OCI-LY3 (cell line): ENCODE results near the gene OSBPL2.

ENCODE experiments used
- H2AFZ ChIP-seq: fragments of 200-600, 300-600 bp; shearing (Covaris generic); 2 replicates; pipeline ENCODE4 v1.6.0; 2014; ENCODE audit warnings: antibody characterized with exemption, low read depth, low read length
- H3K27ac ChIP-seq: fragments of 200-600, 300-600 bp; sonication (generic); 2 replicates; pipeline ENCODE4 v1.5.1; 2014; ENCODE audit warnings: mild to moderate bottlenecking, low read length, moderate library complexity, mixed read lengths
- H3K27me3 ChIP-seq: fragments of 200-600, 300-600 bp; sonication (generic); 2 replicates; pipeline ENCODE4 v1.6.1; 2014; ENCODE audit warnings: low read depth, low read length, mixed read lengths
- H3K36me3 ChIP-seq: fragments of 200-600, 300-600 bp; sonication (generic); replicated peaks from 2 replicates; pipeline ENCODE3; 2014; ENCODE audit warnings: low read depth, low read length, mixed read lengths
- H3K4me1 ChIP-seq: fragments of 300-600, 200-600 bp; sonication (generic); 2 replicates; pipeline ENCODE4 v1.6.1; 2014; ENCODE audit warnings: low read length, mixed read lengths
- H3K4me2 ChIP-seq: fragments of 200-600, 300-600 bp; sonication (generic); 2 replicates; pipeline ENCODE4 v1.6.1; 2014; ENCODE audit warnings: low read length, mixed read lengths
- H3K4me3 ChIP-seq: fragments of 300-600, 200-600 bp; sonication (generic); 2 replicates; pipeline ENCODE4 v1.5.1; 2014; ENCODE audit warnings: antibody characterized with exemption, mild to moderate bottlenecking, low read length, moderate library complexity
- H3K79me2 ChIP-seq: fragments of 300-600, 200-600 bp; shearing (Covaris generic); 2 replicates; pipeline ENCODE4 v1.6.1; 2014; ENCODE audit warnings: mild to moderate bottlenecking, low read length, mixed read lengths
- H3K9ac ChIP-seq: fragments of 300-600, 200-600 bp; shearing (Covaris generic); 2 replicates; pipeline ENCODE4 v1.6.0; 2014; ENCODE audit warnings: mild to moderate bottlenecking, low read length, moderate library complexity
- H3K9me3 ChIP-seq: fragments of 200-600, 300-600 bp; shearing (Covaris generic); 2 replicates; pipeline ENCODE4 v1.6.1; 2014; ENCODE audit warnings: low read length, mixed read lengths; ENCODE audit not compliant: insufficient read depth
- H4K20me1 ChIP-seq: fragments of 200-600, 300-600 bp; sonication (generic); 2 replicates; pipeline ENCODE4 v1.6.1; 2016; ENCODE audit warnings: low read length, mixed read lengths; ENCODE audit not compliant: insufficient read depth
- CTCF ChIP-seq: fragments of 200-600, 300-600 bp; sonication (generic); IDR thresholded peaks from 2 replicates; pipeline ENCODE4 v1.5.1; 2014; ENCODE audit warnings: antibody characterized with exemption, low read length, low read depth
- EZH2phosphoT487 ChIP-seq: fragments of 200-600 bp; shearing (Covaris generic); IDR thresholded peaks from 2 replicates; pipeline ENCODE4 v1.6.1; 2018; ENCODE audit warnings: antibody characterized with exemption, mixed run types, low read depth

The OSBPL2 gene

GRCh38 chr20:62268228-62268900 lies 30.0 kb downstream of the OSBPL2 start:
- Histone ChIP-seq H3K27ac (no peak overlapping the region), H3K36me3 (peaks cover 20% of the 10 kb centered on the region), H3K9ac (no peak overlapping the region), H4K20me1 (no peaks in the 10 kb centered on the region), H3K79me2 (no peaks in the 10 kb centered on the region), H3K4me3 (no peak overlapping the region), H3K4me1 (no peaks in the 10 kb centered on the region), H2AFZ (no peak overlapping the region), H3K27me3 (no peaks in the 10 kb centered on the region), H3K9me3 (no peaks in the 10 kb centered on the region), H3K4me2 (no peak overlapping the region)
- TF ChIP-seq CTCF (no peak), EZH2phosphoT487 (no peak)

- peaks cover 18% of the 10 kb centered on the region for H3K36me3 ChIP-seq
- TF ChIP-seq CTCF (no peak), EZH2phosphoT487 (no peak)
- no peak overlapping the region for H3K27ac ChIP-seq
- no peaks in the 10 kb centered on the region for H3K27me3 ChIP-seq
- no peaks in the 10 kb centered on the region for H3K4me1 ChIP-seq
- no peaks in the 10 kb centered on the region for H3K79me2 ChIP-seq
- H3K4me2 ChIP-seq = no peak overlapping the region
- H3K9ac ChIP-seq = no peak overlapping the region
- no peak overlapping the region for H3K4me3 ChIP-seq
- no peaks in the 10 kb centered on the region for H3K9me3 ChIP-seq
- no peaks in the 10 kb centered on the region for H4K20me1 ChIP-seq
- no peak overlapping the region for H2AFZ ChIP-seq
Measured at GRCh38 chr20:62269378-62269777, 31.1 kb downstream of the OSBPL2 start.

GRCh38 chr20:62269871-62270270 lies 31.6 kb downstream of the OSBPL2 start:
- no peak overlapping the region for H2AFZ ChIP-seq
- no peaks in the 10 kb centered on the region for H4K20me1 ChIP-seq
- H3K9me3 ChIP-seq = no peaks in the 10 kb centered on the region
- H3K36me3 ChIP-seq = peaks cover 14% of the 10 kb centered on the region
- no peaks in the 10 kb centered on the region for H3K79me2 ChIP-seq
- no peak overlapping the region for H3K27ac ChIP-seq
- TF ChIP-seq CTCF = no peak
- no peaks in the 10 kb centered on the region for H3K4me1 ChIP-seq
- H3K9ac ChIP-seq = no peak overlapping the region
- H3K27me3 ChIP-seq = no peaks in the 10 kb centered on the region
- no peak overlapping the region for H3K4me3 ChIP-seq
- no peak overlapping the region for H3K4me2 ChIP-seq

- TF ChIP-seq CTCF (no peak), EZH2phosphoT487 (no peak)
- no peaks in the 10 kb centered on the region for H3K79me2 ChIP-seq
- no peaks in the 10 kb centered on the region for H3K27me3 ChIP-seq
- H3K4me1 ChIP-seq = no peaks in the 10 kb centered on the region
- no peak overlapping the region for H3K9ac ChIP-seq
- peaks cover 3% of the 10 kb centered on the region for H3K36me3 ChIP-seq
- no peak overlapping the region for H3K4me2 ChIP-seq
- no peaks in the 10 kb centered on the region for H3K9me3 ChIP-seq
- H4K20me1 ChIP-seq = no peaks in the 10 kb centered on the region
- H3K27ac ChIP-seq = no peak overlapping the region
- no peak overlapping the region for H3K4me3 ChIP-seq
- H2AFZ ChIP-seq = no peak overlapping the region
Measured at GRCh38 chr20:62272200-62272599, 33.9 kb downstream of the OSBPL2 start.
